H1 (cell line): ENCODE data around the gene ANKS1B. TPM values are rescaled to one million over a fixed set of nuclear protein-coding genes. Genes with fewer than 3 reads are reported as not detected.

ENCODE experiments used
- CBX8 ChIP-seq: fragments of 300-800, 300-1000 bp; sonication (generic); IDR thresholded peaks from 2 replicates; pipeline ENCODE4 v1.7.1; 2016; ENCODE audit warnings: low read depth, low read length, borderline replicate concordance
- CHD7 ChIP-seq: fragments of 300-600 bp; sonication (generic); IDR thresholded peaks from 2 replicates; pipeline ENCODE4 v1.7.1; 2012; ENCODE audit warnings: low read length, moderate library complexity, mild to moderate bottlenecking, inconsistent platforms; ENCODE audit not compliant: insufficient replicate concordance
- PHF8 ChIP-seq: fragments of 200-600 bp; sonication (generic); conservative IDR thresholded peaks from 2 replicates; pipeline ENCODE4 v1.7.1; 2012; ENCODE audit warnings: low read depth, mild to moderate bottlenecking, inconsistent platforms, low read length, moderate library complexity
- RFX5 ChIP-seq: IDR thresholded peaks from 2 replicates; pipeline ENCODE4 v1.6.1; 2011; ENCODE audit warnings: low read depth, low read length, improper control_type of control experiment, borderline replicate concordance
- SP4 ChIP-seq: IDR thresholded peaks from 2 replicates; pipeline ENCODE4 v1.6.1; 2012; ENCODE audit warnings: low read length, inconsistent platforms
- TCF12 ChIP-seq: IDR thresholded peaks from 2 replicates; pipeline ENCODE4 v1.6.1; 2011; ENCODE audit warnings: low read depth, mild to moderate bottlenecking, low read length
- polyA plus RNA-seq, 7 experiments: library from polyadenylated mRNA; depleted of rRNA in 3 of 7; stranded (reverse) in 5 of 7; unstranded in 2 of 7; fragments of >200 nt in 5 of 7; fragments of 200-250 nt in 2 of 7; gene quantifications; 1 replicate in 5 of 7; 2 replicates in 1 of 7; 4 replicates in 1 of 7; pipeline versions ENCODE4 v1.2.1 to v1.2.3, GENCODE V29; 2011 to 2013; ENCODE audit warnings: missing spikeins in 2 of 7, mixed read lengths in 2 of 7
- total RNA-seq: library from RNA; stranded (reverse); fragmentation: NEBNext Ultra II Directional; extraction: Animal tissue kit (Norgen Biotek cat#: 25700); gene quantifications from 2 replicates; pipeline ENCODE4 v1.2.1, GENCODE V29; 2021

Gene ANKS1B
- total and polyA plus RNA-seq, 2 of the 8 experiments (the other 6 are each of a cell fraction or from before 2014, with no cell fraction given) = 2.7 to 6.1 TPM

GRCh38 chr12:99002156-99002555 lies 982.6 kb downstream of the ANKS1B start (continued):
- TF ChIP-seq CBX8 (no peak), SP4 (no peak), CHD7 (no peak), PHF8 (no peak), TCF12 (no peak), RFX5 (no peak)
